ENCODE data around the gene NUP214. TPM values are rescaled to one million over a fixed set of nuclear protein-coding genes. Genes with fewer than 3 reads are reported as not detected.

The NUP214 gene
- total RNA-seq, 2 donors from 2014 or later = 29.5 to 31.6 TPM

GRCh38 chr9:131279196-131279862 lies 153.9 kb downstream of the NUP214 start:
- no peaks in the 10 kb centered on the region for H3K27me3 ChIP-seq
- no peak overlapping the region for H3K4me3 ChIP-seq
- no peak for TF ChIP-seq CTCF (IDR thresholded peaks at IDR 0.05)
- H3K4me1 ChIP-seq = peaks cover 0 to 43% of the 10 kb centered on the region in 2 donors
- no peak for DNase-seq (ENCODE audit: low spot score)
- peak overlapping the region; percentile 84 to 87 for H3K27ac ChIP-seq
- no peaks in the 10 kb centered on the region for H3K9me3 ChIP-seq
- H3K36me3 ChIP-seq = no peaks in the 10 kb centered on the region

- no peak for TF ChIP-seq CTCF (IDR thresholded peaks at IDR 0.05)
- Histone ChIP-seq H3K9me3 (no peaks in the 10 kb centered on the region), H3K36me3 (no peaks in the 10 kb centered on the region), H3K4me1 (peaks cover 0 to 43% of the 10 kb centered on the region in 2 donors), H3K27me3 (no peaks in the 10 kb centered on the region), H3K27ac (peak overlapping the region; percentile 84 to 87), H3K4me3 (no peak overlapping the region)
- DNase-seq (ENCODE audit: low spot score) = no peak
These were observed 154.6 kb downstream of the NUP214 start for GRCh38 chr9:131279863-131280570.

GRCh38 chr9:131280660-131281059 lies 155.3 kb downstream of the NUP214 start:
- Histone ChIP-seq H3K27ac (peak overlapping the region; percentile 84 to 87), H3K27me3 (no peaks in the 10 kb centered on the region), H3K9me3 (no peaks in the 10 kb centered on the region), H3K36me3 (no peaks in the 10 kb centered on the region), H3K4me1 (peaks cover 0 to 43% of the 10 kb centered on the region in 2 donors), H3K4me3 (no peak overlapping the region)
- no peak for TF ChIP-seq CTCF (IDR thresholded peaks at IDR 0.05)
- no peak for DNase-seq (ENCODE audit: low spot score)

DNA sequence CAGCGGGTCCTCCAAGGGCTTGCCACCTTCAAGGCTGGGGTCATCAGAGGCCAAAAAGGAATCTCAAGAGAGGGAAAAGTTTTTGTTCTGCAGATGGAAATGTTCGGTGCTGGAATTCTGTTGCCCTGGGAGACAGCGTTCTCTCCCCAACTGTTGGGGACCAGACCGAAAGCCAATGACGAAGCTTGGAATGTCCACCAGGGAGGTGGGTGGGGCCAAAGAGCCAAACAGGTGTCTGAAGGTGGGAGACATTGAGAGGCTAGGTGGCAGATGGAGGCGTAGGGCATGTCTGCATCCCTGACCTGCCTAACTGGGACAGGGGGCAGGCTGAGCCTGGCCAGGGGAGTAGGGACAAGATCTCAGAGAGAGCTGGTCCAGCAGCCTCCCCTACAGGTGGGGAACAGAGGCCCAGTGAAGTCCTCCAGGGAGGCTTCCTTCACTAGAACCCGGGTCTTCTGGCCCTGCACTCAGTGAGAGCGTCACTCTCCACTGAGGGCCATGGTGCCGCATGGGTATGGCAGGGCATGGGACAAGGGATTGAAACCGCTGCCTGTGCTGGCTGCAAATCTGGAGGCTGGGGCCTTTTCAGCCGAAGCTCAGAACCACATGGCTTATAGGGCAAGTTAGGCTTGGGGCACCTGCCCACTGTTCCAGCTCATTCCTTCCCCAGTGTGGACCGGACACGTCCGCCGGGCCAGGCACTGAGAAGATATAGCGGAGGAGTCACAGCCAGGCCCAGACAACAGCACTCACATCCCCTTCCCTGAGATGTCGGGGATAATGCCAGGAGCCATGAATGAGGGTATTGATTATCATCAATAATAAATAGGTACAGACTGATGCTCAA lies 156.0 kb downstream of the NUP214 start:
- no peak for DNase-seq (ENCODE audit: low spot score)
- Histone ChIP-seq H3K9me3 (no peaks in the 10 kb centered on the region), H3K4me3 (no peak overlapping the region), H3K36me3 (no peaks in the 10 kb centered on the region), H3K4me1 (peaks cover 0 to 43% of the 10 kb centered on the region in 2 donors), H3K27me3 (no peaks in the 10 kb centered on the region), H3K27ac (peak overlapping the region; percentile 84 to 87)
- TF ChIP-seq CTCF (IDR thresholded peaks at IDR 0.05) = no peak

DNA sequence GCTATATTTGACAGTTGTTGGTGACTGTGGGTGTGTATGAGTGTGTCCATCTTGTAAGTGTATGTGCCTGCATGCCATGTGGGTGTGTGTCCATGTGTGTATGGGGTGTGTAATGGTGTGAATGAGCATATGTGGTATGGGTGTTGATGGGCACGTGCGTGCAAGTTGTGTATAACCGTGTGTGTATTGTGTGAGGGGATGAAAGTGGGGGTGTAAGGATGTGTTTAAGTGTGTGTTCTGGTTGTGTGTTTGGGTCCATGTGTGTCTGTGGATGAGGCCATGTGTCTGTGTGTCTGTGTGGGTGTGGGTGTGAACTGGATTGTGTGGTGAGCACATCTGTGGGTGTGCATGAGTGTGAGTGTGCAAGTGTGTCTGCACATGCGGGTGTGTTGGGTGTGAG lies 156.8 kb downstream of the NUP214 start:
- no peaks in the 10 kb centered on the region for H3K36me3 ChIP-seq
- DNase-seq (ENCODE audit: low spot score) = no peak
- peaks cover 0 to 44% of the 10 kb centered on the region in 2 donors for H3K4me1 ChIP-seq
- no peaks in the 10 kb centered on the region for H3K9me3 ChIP-seq
- H3K27me3 ChIP-seq = no peaks in the 10 kb centered on the region
- H3K4me3 ChIP-seq = peak overlapping the region; percentile 32 to 44
- H3K27ac ChIP-seq = peak overlapping the region; percentile 84 to 95
- no peak for TF ChIP-seq CTCF (IDR thresholded peaks at IDR 0.05)
